ENCODE results near the gene TMPRSS6. TPM values are rescaled to one million over a fixed set of nuclear protein-coding genes. Genes with fewer than 3 reads are reported as not detected.

Gene TMPRSS6
- 0.08 TPM for polyA plus RNA-seq (2013, experiment 1 of 2; ENCODE audit: insufficient read length)
- 0.04 TPM for polyA plus RNA-seq (2013, experiment 2 of 2; ENCODE audit: insufficient read length)

- no peak for DNase-seq
Observed at GRCh38 chr22:37109242-37109917, at the start of gene TMPRSS6. TSS of gene TMPRSS6 (minus strand) at chr22:37109713. CDS start at chr22:37103417, 6,296 bp downstream.

- DNase-seq: no peak
Observed at GRCh38 chr22:37158963-37159290, 49.4 kb upstream of the TMPRSS6 start.

- DNase-seq: no peak
Observed at GRCh38 chr22:37157516-37158285, 48.2 kb upstream of the TMPRSS6 start.

GRCh38 chr22:37156686-37157435 is 47.3 kb upstream of the TMPRSS6 start:
- no peak for DNase-seq

- no peak for DNase-seq
Observed at GRCh38 chr22:37155971-37156370, 46.5 kb upstream of the TMPRSS6 start.

GRCh38 chr22:37154925-37155712 is 45.6 kb upstream of the TMPRSS6 start:
- DNase-seq: peak; percentile 30

GRCh38 chr22:37153901-37154300 is 44.4 kb upstream of the TMPRSS6 start:
- DNase-seq: no peak

- no peak for DNase-seq
Observed at GRCh38 chr22:37151401-37151800, 41.9 kb upstream of the TMPRSS6 start.

GRCh38 chr22:37150701-37151100 is 41.2 kb upstream of the TMPRSS6 start:
- no peak for DNase-seq

DNA sequence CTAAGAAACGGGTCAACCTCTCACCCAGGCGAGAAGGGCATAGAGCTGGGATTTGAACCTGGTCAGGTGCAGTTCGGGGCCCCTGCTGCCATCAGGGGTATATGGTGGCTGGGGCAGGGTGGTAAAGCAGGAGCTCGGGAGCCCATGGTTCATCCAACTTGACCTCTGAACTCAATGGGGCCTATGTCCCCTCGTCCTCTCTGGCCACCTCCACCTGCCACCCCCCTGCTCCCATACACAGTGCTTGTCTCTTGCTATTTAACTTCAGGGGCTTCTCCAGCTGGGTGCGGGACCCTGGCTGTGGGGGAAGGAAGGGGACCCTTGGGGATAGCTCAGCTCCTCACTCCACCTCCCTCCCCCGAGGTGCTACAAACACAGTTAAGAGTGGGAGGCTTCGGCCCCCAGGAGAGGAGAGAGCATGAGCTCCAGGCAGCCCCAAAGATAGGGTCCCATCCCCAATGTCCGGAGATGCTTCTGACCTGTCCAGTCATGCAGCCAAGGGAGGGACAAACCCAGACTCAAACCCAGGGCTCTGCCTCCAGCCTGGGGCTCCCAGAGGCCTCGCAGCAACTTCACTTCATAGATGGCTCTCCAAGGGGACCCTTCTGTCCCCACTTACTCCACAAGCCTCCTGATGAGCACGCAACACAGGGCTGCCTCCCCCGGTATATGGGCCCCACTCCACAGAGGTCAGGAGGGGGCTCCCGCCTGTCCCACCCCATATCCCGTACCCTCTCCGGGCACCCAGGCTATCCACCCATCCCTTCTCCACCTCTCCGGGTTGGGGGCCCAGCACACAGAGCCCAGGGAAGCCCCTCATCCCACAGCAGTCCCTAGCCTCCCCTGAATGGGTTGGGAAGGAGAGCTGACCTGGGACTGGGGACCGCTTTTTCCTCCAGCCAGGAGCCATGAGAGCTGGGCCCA is 39.5 kb upstream of the TMPRSS6 start:
- DNase-seq: no peak

- DNase-seq: no peak
Observed at GRCh38 chr22:37148031-37148651, 38.6 kb upstream of the TMPRSS6 start.

DNA sequence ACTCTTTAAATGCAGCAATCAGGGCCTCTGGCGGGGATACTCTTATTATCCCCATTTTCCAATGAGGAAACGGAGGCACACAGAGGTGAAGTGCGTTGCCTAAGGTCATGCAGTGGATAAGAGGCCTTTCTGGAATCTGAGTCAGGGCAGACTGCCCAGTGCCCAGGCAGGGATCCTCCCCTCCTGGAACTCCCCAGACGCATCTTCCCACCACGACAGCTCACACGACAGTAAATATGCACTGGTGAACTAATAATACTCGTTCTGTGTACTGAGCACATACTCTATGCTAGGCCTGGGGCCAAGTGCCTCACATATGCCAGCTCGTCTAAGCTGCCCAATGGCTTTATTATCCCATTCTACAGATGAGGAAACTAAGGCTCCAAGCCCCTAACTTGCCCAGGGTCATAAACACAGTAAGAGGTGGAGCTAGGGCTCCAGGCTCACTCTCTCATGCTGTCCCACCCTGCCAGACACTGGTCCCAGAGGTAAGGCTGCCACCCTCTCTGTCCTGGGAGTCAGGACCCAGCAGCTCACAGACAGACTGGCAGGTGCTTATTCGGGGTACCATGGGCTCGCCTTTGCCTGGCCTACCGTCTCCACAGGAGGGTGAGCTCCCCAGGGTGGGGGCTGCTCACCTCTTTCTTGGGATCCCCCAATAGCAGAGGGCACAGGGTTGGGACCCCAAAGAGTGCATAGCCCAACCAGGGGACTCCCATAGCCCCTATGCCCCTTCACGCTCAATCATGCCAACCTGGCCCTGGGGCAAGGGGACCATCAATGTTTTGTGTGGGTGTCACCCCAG is 37.9 kb upstream of the TMPRSS6 start:
- DNase-seq: no peak

GRCh38 chr22:37146507-37147180 is 37.1 kb upstream of the TMPRSS6 start:
- no peak for DNase-seq

GRCh38 chr22:37146051-37146385 is 36.5 kb upstream of the TMPRSS6 start:
- no peak for DNase-seq

GRCh38 chr22:37145180-37146050 is 35.9 kb upstream of the TMPRSS6 start:
- DNase-seq: no peak

DNA sequence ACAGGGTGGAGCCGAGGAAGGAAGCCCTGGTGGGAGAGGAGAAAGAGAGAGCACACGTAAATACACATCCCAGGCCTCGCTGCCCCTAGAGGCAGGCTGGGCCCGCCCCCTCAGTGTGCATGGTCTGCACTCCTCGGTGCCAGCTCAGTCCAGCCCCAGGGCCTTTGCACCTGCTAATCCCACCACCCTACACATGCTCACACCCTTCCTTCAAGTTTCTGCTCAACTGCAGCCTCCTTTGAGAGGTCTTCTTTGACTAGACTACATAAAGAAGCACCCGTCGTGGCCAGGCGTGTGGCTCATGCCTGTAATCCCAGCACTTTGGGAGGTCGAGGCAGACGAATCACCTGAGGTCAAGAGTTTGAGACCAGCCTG is 34.7 kb upstream of the TMPRSS6 start:
- DNase-seq: no peak

- DNase-seq: no peak
Observed at GRCh38 chr22:37141971-37142370, 32.5 kb upstream of the TMPRSS6 start.

DNA sequence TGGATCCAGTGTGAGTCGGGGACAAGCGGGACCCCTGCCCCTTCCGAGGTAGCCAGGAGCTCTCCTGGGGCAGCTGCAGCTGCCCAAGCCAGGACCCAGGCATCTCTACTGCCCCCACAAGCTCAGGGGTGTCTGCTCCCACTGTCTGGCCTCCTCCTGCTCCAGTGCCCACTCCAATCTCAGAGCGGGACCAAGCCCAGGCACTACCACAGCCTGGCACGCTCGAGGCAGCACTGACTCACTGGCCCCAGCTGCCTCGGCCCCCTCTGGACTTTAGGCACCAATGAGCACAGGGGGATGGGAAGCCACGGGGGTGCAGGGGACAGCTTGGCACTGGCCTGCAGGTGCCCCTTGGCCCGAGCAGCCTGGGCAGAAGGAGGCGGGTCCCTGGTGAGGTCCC is 32.0 kb upstream of the TMPRSS6 start:
- no peak for DNase-seq

All from fibroblast of skin of back (primary cell).